ENCODE data around the gene GRM4. TPM values are rescaled to one million over a fixed set of nuclear protein-coding genes. Genes with fewer than 3 reads are reported as not detected.

The GRM4 gene
- polyA plus RNA-seq, 4 donors: 0.07 to 0.09 TPM; not detected in 2

GRCh38 chr6:34095741-34096140, 50.1 kb downstream of the GRM4 start:
- Histone ChIP-seq H3K27ac (ENCODE audit: low read depth in 1 of 3, low read length in 2 of 3) (no peak overlapping the region), H3K4me1 (ENCODE audit: control insufficient read depth in 3 of 3, insufficient read depth in 2 of 3, low read depth in 1 of 3, low read length in 2 of 3) (no peaks in the 10 kb centered on the region), H3K9me3 (ENCODE audit: control insufficient read depth in 2 of 2, insufficient read depth in 1 of 2, low read depth in 1 of 2, low read length in 1 of 2) (no peaks in the 10 kb centered on the region), H3K27me3 (ENCODE audit: control insufficient read depth in 3 of 3, insufficient read depth in 3 of 3, low read length in 3 of 3) (peaks cover 0 to 29% (median 5%) of the 10 kb centered on the region in 3 donors), H3K36me3 (ENCODE audit: control insufficient read depth in 3 of 3, insufficient read depth in 2 of 3, low read depth in 1 of 3, low read length in 3 of 3) (no peaks in the 10 kb centered on the region), H3K4me3 (ENCODE audit: low read depth in 1 of 3, low read length in 3 of 3) (no peak overlapping the region)
- FAIRE-seq (no peak), DNase-seq (no peak)
- WGBS, 3 donors: 44 to 56% (median 48%) methylated on average over 10 of the region's 10 CpGs

GRCh38 chr6:34095136-34095505, 50.8 kb downstream of the GRM4 start:
- no peak for DNase-seq
- Histone ChIP-seq H3K36me3 (ENCODE audit: control insufficient read depth in 3 of 3, insufficient read depth in 2 of 3, low read depth in 1 of 3, low read length in 3 of 3) (no peaks in the 10 kb centered on the region), H3K27me3 (ENCODE audit: control insufficient read depth in 3 of 3, insufficient read depth in 3 of 3, low read length in 3 of 3) (peaks cover 0 to 29% (median 5%) of the 10 kb centered on the region in 3 donors), H3K9me3 (ENCODE audit: control insufficient read depth in 2 of 2, insufficient read depth in 1 of 2, low read depth in 1 of 2, low read length in 1 of 2) (no peaks in the 10 kb centered on the region), H3K27ac (ENCODE audit: low read depth in 1 of 3, low read length in 2 of 3) (no peak overlapping the region), H3K4me3 (ENCODE audit: low read depth in 1 of 3, low read length in 3 of 3) (no peak overlapping the region), H3K4me1 (ENCODE audit: control insufficient read depth in 3 of 3, insufficient read depth in 2 of 3, low read depth in 1 of 3, low read length in 2 of 3) (no peaks in the 10 kb centered on the region)
- 69 to 81% (median 73%) methylated on average over 7 of the region's 7 CpGs for WGBS, 3 donors
- no peak for FAIRE-seq

- WGBS, 3 donors: 27 to 32% (median 30%) methylated on average over 12 of the region's 12 CpGs
- no peak overlapping the region for H3K27ac ChIP-seq (ENCODE audit: low read depth in 1 of 3, low read length in 2 of 3)
- H3K36me3 ChIP-seq (ENCODE audit: control insufficient read depth in 3 of 3, insufficient read depth in 2 of 3, low read depth in 1 of 3, low read length in 3 of 3): no peaks in the 10 kb centered on the region
- peaks cover 0 to 31% (median 5%) of the 10 kb centered on the region in 3 donors for H3K27me3 ChIP-seq (ENCODE audit: control insufficient read depth in 3 of 3, insufficient read depth in 3 of 3, low read length in 3 of 3)
- DNase-seq (no peak), FAIRE-seq (no peak)
- no peak overlapping the region for H3K4me3 ChIP-seq (ENCODE audit: low read depth in 1 of 3, low read length in 3 of 3)
- H3K4me1 ChIP-seq (ENCODE audit: control insufficient read depth in 3 of 3, insufficient read depth in 2 of 3, low read depth in 1 of 3, low read length in 2 of 3): no peaks in the 10 kb centered on the region
- no peaks in the 10 kb centered on the region for H3K9me3 ChIP-seq (ENCODE audit: control insufficient read depth in 2 of 2, insufficient read depth in 1 of 2, low read depth in 1 of 2, low read length in 1 of 2)
These were observed 51.3 kb downstream of the GRM4 start for GRCh38 chr6:34094474-34095135.

GRCh38 chr6:34093854-34094430, 51.9 kb downstream of the GRM4 start:
- H3K4me3 ChIP-seq (ENCODE audit: low read depth in 1 of 3, low read length in 3 of 3): no peak overlapping the region
- WGBS, 3 donors: 38 to 46% (median 42%) methylated on average over 4 of the region's 4 CpGs
- H3K27me3 ChIP-seq (ENCODE audit: control insufficient read depth in 3 of 3, insufficient read depth in 3 of 3, low read length in 3 of 3): peaks cover 0 to 31% (median 5%) of the 10 kb centered on the region in 3 donors
- no peaks in the 10 kb centered on the region for H3K9me3 ChIP-seq (ENCODE audit: control insufficient read depth in 2 of 2, insufficient read depth in 1 of 2, low read depth in 1 of 2, low read length in 1 of 2)
- H3K4me1 ChIP-seq (ENCODE audit: control insufficient read depth in 3 of 3, insufficient read depth in 2 of 3, low read depth in 1 of 3, low read length in 2 of 3): no peaks in the 10 kb centered on the region
- no peak overlapping the region for H3K27ac ChIP-seq (ENCODE audit: low read depth in 1 of 3, low read length in 2 of 3)
- FAIRE-seq (no peak), DNase-seq (no peak)
- no peaks in the 10 kb centered on the region for H3K36me3 ChIP-seq (ENCODE audit: control insufficient read depth in 3 of 3, insufficient read depth in 2 of 3, low read depth in 1 of 3, low read length in 3 of 3)

GRCh38 chr6:34093206-34093605, 52.7 kb downstream of the GRM4 start:
- DNase-seq (no peak), FAIRE-seq (no peak)
- Histone ChIP-seq H3K27me3 (ENCODE audit: control insufficient read depth in 3 of 3, insufficient read depth in 3 of 3, low read length in 3 of 3) (peaks cover 0 to 31% (median 5%) of the 10 kb centered on the region in 3 donors), H3K36me3 (ENCODE audit: control insufficient read depth in 3 of 3, insufficient read depth in 2 of 3, low read depth in 1 of 3, low read length in 3 of 3) (no peaks in the 10 kb centered on the region), H3K27ac (ENCODE audit: low read depth in 1 of 3, low read length in 2 of 3) (no peak overlapping the region), H3K4me3 (ENCODE audit: low read depth in 1 of 3, low read length in 3 of 3) (no peak overlapping the region), H3K4me1 (ENCODE audit: control insufficient read depth in 3 of 3, insufficient read depth in 2 of 3, low read depth in 1 of 3, low read length in 2 of 3) (no peaks in the 10 kb centered on the region), H3K9me3 (ENCODE audit: control insufficient read depth in 2 of 2, insufficient read depth in 1 of 2, low read depth in 1 of 2, low read length in 1 of 2) (no peaks in the 10 kb centered on the region)
- 75 to 76% (median 76%) methylated on average over 6 of the region's 6 CpGs for WGBS, 3 donors

- WGBS, 3 donors: 48 to 65% (median 52%) methylated on average over 5 to 10 of the region's 10 CpGs
- no peak for FAIRE-seq
- no peak for DNase-seq
These were observed 53.3 kb downstream of the GRM4 start for GRCh38 chr6:34092631-34093030.

GRCh38 chr6:34090935-34091334, 55.0 kb downstream of the GRM4 start:
- FAIRE-seq (no peak), DNase-seq (no peak)
- WGBS, 3 donors: 53 to 73% (median 59%) methylated on average over 5 of the region's 5 CpGs
- Histone ChIP-seq H3K27ac (ENCODE audit: low read depth in 1 of 3, low read length in 2 of 3) (no peak overlapping the region), H3K27me3 (ENCODE audit: control insufficient read depth in 3 of 3, insufficient read depth in 3 of 3, low read length in 3 of 3) (peaks cover 0 to 30% (median 5%) of the 10 kb centered on the region in 3 donors), H3K9me3 (ENCODE audit: control insufficient read depth in 2 of 2, insufficient read depth in 1 of 2, low read depth in 1 of 2, low read length in 1 of 2) (no peaks in the 10 kb centered on the region), H3K36me3 (ENCODE audit: control insufficient read depth in 3 of 3, insufficient read depth in 2 of 3, low read depth in 1 of 3, low read length in 3 of 3) (no peaks in the 10 kb centered on the region), H3K4me3 (ENCODE audit: low read depth in 1 of 3, low read length in 3 of 3) (no peak overlapping the region), H3K4me1 (ENCODE audit: control insufficient read depth in 3 of 3, insufficient read depth in 2 of 3, low read depth in 1 of 3, low read length in 2 of 3) (no peaks in the 10 kb centered on the region)

More at GRCh38 chr6:34092631-34093030, 53.3 kb downstream of the GRM4 start:
- Histone ChIP-seq H3K9me3 (ENCODE audit: control insufficient read depth in 2 of 2, insufficient read depth in 1 of 2, low read depth in 1 of 2, low read length in 1 of 2) (no peaks in the 10 kb centered on the region), H3K36me3 (ENCODE audit: control insufficient read depth in 3 of 3, insufficient read depth in 2 of 3, low read depth in 1 of 3, low read length in 3 of 3) (no peaks in the 10 kb centered on the region), H3K27me3 (ENCODE audit: control insufficient read depth in 3 of 3, insufficient read depth in 3 of 3, low read length in 3 of 3) (peaks cover 0 to 31% (median 5%) of the 10 kb centered on the region in 3 donors), H3K4me1 (ENCODE audit: control insufficient read depth in 3 of 3, insufficient read depth in 2 of 3, low read depth in 1 of 3, low read length in 2 of 3) (no peaks in the 10 kb centered on the region), H3K27ac (ENCODE audit: low read depth in 1 of 3, low read length in 2 of 3) (no peak overlapping the region), H3K4me3 (ENCODE audit: low read depth in 1 of 3, low read length in 3 of 3) (no peak overlapping the region)

GRCh38 chr6:34090529-34090928, 55.4 kb downstream of the GRM4 start:
- Histone ChIP-seq H3K27me3 (ENCODE audit: control insufficient read depth in 3 of 3, insufficient read depth in 3 of 3, low read length in 3 of 3) (peaks cover 0 to 26% (median 5%) of the 10 kb centered on the region in 3 donors), H3K36me3 (ENCODE audit: control insufficient read depth in 3 of 3, insufficient read depth in 2 of 3, low read depth in 1 of 3, low read length in 3 of 3) (no peaks in the 10 kb centered on the region), H3K9me3 (ENCODE audit: control insufficient read depth in 2 of 2, insufficient read depth in 1 of 2, low read depth in 1 of 2, low read length in 1 of 2) (no peaks in the 10 kb centered on the region), H3K4me1 (ENCODE audit: control insufficient read depth in 3 of 3, insufficient read depth in 2 of 3, low read depth in 1 of 3, low read length in 2 of 3) (no peaks in the 10 kb centered on the region), H3K27ac (ENCODE audit: low read depth in 1 of 3, low read length in 2 of 3) (no peak overlapping the region), H3K4me3 (ENCODE audit: low read depth in 1 of 3, low read length in 3 of 3) (no peak overlapping the region)
- no peak for FAIRE-seq
- no peak for DNase-seq
- 53 to 59% (median 57%) methylated on average over 9 of the region's 9 CpGs for WGBS, 3 donors

Measured in small intestine (tissue), 7 donors.